Psoas muscle (tissue), 8 donors: Measurements from ENCODE around the gene TOR2A. TPM values are rescaled to one million over a fixed set of nuclear protein-coding genes. Genes with fewer than 3 reads are reported as not detected.

Source experiments
- ATAC-seq, 4 donors: fragments of 200-7000 bp; cut with Tn5 transposase; one replicate each; pipeline ENCODE4 v1.9.1; 2020; ENCODE audit warnings: moderate library complexity in 3 of 4, mild to moderate bottlenecking in 2 of 4
- DNase-seq, 2 donors: peaks; one replicate each; pipeline ENCODE4 v3.0.0-alpha.2; 2020
- H3K27ac ChIP-seq: fragments of 200-600 bp; one replicate; pipeline ENCODE4 v1.8.0; 2022
- H3K27me3 ChIP-seq, 3 donors: fragments of 200-600 bp in 1 of 3; one replicate each; pipeline versions ENCODE4 v1.6.1 to v1.8.0; 2013 to 2022; ENCODE audit warnings: low read length in 2 of 3, mild to moderate bottlenecking in 2 of 3, moderate library complexity in 1 of 3; ENCODE audit not compliant: insufficient read depth in 3 of 3
- H3K36me3 ChIP-seq, 2 donors: fragments of 200-600 bp in 1 of 2; one replicate each; pipeline versions ENCODE4 v1.6.1 to v1.8.0; 2013 to 2022; ENCODE audit warnings: low read depth in 1 of 2, mild to moderate bottlenecking in 1 of 2, moderate library complexity in 1 of 2; ENCODE audit not compliant: insufficient read depth in 1 of 2
- H3K4me1 ChIP-seq: fragments of 200-600 bp; one replicate; pipeline ENCODE4 v1.8.0; 2022
- H3K4me3 ChIP-seq: fragments of 200-600 bp; one replicate; pipeline ENCODE4 v1.8.0; 2022; ENCODE audit warnings: mild to moderate bottlenecking
- H3K9me3 ChIP-seq: fragments of 200-600 bp; one replicate; pipeline ENCODE4 v1.8.0; 2022
- CTCF ChIP-seq: fragments of 200-600 bp; IDR thresholded peaks from one replicate; pipeline ENCODE4 v1.8.0; 2022; ENCODE audit warnings: antibody characterized with exemption
- WGBS, 3 donors: extraction: QIAGEN DNeasy Blood & Tissue Kit; methylation state at CpG; one replicate each; pipeline versions ENCODE4 v1.1.6 to v1.1.7; 2013; 5-methylcytosine and 5-hydroxymethylcytosine counted together
- intact Hi-C, 2 donors: fragments of 100-400 bp; cut with DNase I; formaldehyde crosslinking; loops; one replicate each; pipeline versions ENCODE4 v1.11.0 to v1.14.2; 2022
- polyA plus RNA-seq, 3 donors: library from polyadenylated mRNA; stranded (reverse); fragments of 200-250 nt; gene quantifications; one replicate each; pipeline ENCODE4 v1.2.3, GENCODE V29; 2013
- total RNA-seq, 4 donors: library from RNA; stranded (reverse); fragmentation: NEBNext Ultra II Directional in 2 of 4; extraction: Animal tissue kit (Norgen Biotek cat#: 25700) in 2 of 4; gene quantifications; one replicate each; pipeline versions ENCODE4 v1.2.1 to v1.2.4, GENCODE V29; 2021 to 2023
- donor health status: healthy with polysubstance abuse.
- donor health status: DM: no; HTN: no; CAD: no; lungs with moderate emphysema.
- donor health status: Bipolar disorder and iron deficiency.
- donor health status: healthy.
- donor health status: DM: yes; HTN: yes; CAD: no.
- donor health status: DM: no; HTN: no; CAD: no.
- donor health status: DM: no; HTN: no; CAD: no.
- donor health status: DM: yes; HTN: yes; CAD: no.

The TOR2A gene
- total and polyA plus RNA-seq, 7 donors, result 2.8 to 6.9 (median 4.6) TPM

DNA sequence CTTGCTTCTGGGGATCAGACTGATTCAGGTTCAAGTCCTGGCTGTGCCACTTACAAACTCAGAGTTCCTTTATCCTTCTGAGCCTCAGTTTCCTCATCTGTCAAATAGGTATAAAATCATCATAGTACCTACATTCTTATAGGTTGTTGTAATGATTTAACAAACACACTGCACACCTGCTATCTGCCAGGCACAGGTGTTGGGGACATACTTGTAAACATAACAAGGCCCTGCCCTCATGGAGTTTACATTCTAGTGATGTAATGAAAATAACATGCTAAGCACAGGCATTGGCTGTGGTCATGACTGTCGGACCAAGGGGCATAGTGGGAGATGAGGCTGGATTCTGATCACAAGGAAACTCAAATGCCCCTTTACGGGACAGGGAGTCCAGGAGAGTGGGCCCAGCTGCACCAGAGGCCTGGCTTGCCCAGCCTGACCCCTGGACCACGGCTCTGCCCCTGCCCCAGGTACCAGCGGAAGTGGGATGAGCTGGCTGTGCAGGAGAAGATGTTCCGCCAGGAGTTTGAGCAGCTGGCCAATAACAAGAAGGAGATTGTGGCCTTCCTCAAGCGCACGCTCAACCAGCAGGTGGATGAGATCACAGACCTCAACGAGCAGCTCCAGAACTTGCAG is 26.0 kb downstream of the TOR2A start:
- WGBS, 3 donors, result 89 to 93% (median 91%) methylated on average over 8 of the region's 8 CpGs
- no peak for TF ChIP-seq CTCF
- DNase-seq (no peak), ATAC-seq (no peak)
- Histone ChIP-seq H3K36me3 (no peaks in the 10 kb centered on the region), H3K4me3 (no peak overlapping the region), H3K4me1 (peaks cover 1% of the 10 kb centered on the region), H3K27ac (no peak overlapping the region), H3K27me3 (no peaks in the 10 kb centered on the region), H3K9me3 (no peaks in the 10 kb centered on the region)
- intact Hi-C loops, result no loop called here

- no peaks in the 10 kb centered on the region for H3K36me3 ChIP-seq
- WGBS, 3 donors, result 54 to 65% (median 55%) methylated on average over 5 of the region's 5 CpGs
- no peak overlapping the region for H3K27ac ChIP-seq
- no peak overlapping the region for H3K4me3 ChIP-seq
- H3K27me3 ChIP-seq, result no peaks in the 10 kb centered on the region
- H3K4me1 ChIP-seq, result no peaks in the 10 kb centered on the region
- DNase-seq (no peak), ATAC-seq (no peak)
- no peaks in the 10 kb centered on the region for H3K9me3 ChIP-seq
- intact Hi-C loops, result no loop called here
- TF ChIP-seq CTCF, result no peak
Measured at GRCh38 chr9:127707766-127708165, 27.3 kb downstream of the TOR2A start.

GRCh38 chr9:127706836-127707241 is 28.3 kb downstream of the TOR2A start, which contains the start of gene CFAP157:
TSS of gene CFAP157 (plus strand) at chr9:127706988. CDS start at chr9:127707032, 44 bp downstream.
- intact Hi-C loops, result no loop called here

DNA sequence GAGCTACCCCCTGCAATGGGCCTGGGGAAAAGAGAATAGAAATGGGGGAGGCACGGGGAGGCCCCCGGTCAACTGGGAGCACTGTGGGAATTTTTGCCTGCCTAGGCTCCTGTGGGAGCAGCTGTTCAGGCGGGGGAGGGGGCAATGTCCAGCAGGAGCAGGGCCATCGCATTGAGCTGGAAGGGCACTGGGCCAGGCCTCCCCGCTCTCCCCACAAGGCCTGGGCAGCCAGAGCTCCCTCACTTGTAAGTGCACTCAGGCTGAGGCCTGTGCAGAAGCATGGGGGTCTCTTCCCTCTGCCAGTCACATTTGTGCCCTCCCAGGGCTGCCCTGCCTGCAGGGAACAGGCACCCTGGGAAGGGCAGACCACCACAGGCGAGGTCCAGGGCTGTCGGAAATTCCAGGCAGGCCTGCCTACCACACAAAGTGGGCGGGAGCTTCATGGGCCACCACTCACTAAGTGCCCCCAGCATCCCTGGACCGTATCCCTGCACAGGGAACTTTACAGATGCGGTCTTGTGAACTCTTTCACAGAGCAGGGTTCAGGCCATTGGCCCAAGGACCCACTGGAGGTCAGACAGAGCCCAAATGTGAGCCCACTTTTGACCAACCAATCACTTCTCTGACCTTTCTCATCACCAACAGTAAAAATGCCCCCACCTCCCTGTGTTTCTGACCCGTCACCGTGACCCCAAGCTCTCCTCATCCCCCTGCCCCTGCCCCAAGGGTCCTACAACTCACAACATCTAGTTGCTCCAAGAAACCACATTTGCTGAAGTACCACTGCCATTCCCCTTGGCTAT is 29.3 kb downstream of the TOR2A start:
- 68 to 75% (median 72%) methylated on average over 12 of the region's 12 CpGs for WGBS, 3 donors
- Histone ChIP-seq H3K36me3 (no peaks in the 10 kb centered on the region), H3K9me3 (no peaks in the 10 kb centered on the region), H3K4me3 (no peak overlapping the region), H3K27ac (no peak overlapping the region), H3K4me1 (peaks cover 2% of the 10 kb centered on the region), H3K27me3 (no peaks in the 10 kb centered on the region)
- intact Hi-C loops, result no loop called here
- no peak for TF ChIP-seq CTCF
- ATAC-seq (peak in 1 of 4 donors; percentile 7), DNase-seq (no peak)

More at GRCh38 chr9:127706836-127707241, 28.3 kb downstream of the TOR2A start, which contains the start of gene CFAP157:
- TF ChIP-seq CTCF, result no peak
- Histone ChIP-seq H3K27me3 (no peaks in the 10 kb centered on the region), H3K27ac (no peak within 1 kb of the TSS), H3K4me3 (no peak within 1 kb of the TSS), H3K9me3 (no peaks in the 10 kb centered on the region), H3K36me3 (no peaks in the 10 kb centered on the region), H3K4me1 (no peaks in the 10 kb centered on the region)
- ATAC-seq (peak in 1 of 4 donors; percentile 43), DNase-seq (no peak)
- WGBS, 3 donors, result 68 to 78% (median 71%) methylated on average over 8 to 11 of the region's 11 CpGs
